ENCODE results near the gene DAP.

The DAP gene

DNA sequence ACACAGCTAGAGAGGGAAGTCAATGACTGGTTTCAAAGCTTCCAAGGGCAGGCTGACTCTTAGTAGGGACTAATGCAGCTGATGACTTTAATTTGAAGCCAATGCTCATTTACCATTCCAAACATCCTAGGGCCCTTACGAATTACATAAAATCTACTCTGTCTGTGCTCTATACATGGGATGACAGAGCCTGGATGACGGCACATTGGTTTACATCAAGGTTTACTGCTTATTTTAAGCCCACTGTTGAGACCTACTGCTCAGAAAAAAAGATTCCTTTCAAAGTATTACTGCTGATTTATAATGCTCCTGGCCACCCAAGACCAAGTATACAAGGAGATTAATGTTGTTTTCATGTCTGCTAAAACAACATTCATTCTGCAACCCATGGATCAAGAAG, 74.1 kb downstream of the DAP start:
- DNase-seq = no peak

DNA sequence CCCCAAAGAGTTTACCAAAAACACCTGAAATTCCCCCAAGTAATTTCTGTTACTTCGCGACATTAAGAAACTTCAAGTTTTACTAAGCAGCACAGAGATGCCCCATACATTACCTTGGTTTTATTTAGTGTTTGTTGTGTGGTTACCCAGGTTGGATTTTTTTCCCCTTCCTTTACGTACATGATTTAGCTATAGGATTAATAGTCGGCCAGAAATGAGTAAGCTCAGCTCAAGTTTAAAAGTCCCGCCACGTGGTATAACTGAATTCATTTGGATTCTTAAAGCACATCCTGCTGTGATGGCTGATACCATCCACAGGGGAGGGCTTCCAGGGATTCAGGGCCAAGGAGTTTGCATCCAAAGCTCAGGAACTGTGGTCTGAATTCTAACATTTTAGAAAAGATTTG, 75.9 kb downstream of the DAP start:
- DNase-seq = no peak

DNA sequence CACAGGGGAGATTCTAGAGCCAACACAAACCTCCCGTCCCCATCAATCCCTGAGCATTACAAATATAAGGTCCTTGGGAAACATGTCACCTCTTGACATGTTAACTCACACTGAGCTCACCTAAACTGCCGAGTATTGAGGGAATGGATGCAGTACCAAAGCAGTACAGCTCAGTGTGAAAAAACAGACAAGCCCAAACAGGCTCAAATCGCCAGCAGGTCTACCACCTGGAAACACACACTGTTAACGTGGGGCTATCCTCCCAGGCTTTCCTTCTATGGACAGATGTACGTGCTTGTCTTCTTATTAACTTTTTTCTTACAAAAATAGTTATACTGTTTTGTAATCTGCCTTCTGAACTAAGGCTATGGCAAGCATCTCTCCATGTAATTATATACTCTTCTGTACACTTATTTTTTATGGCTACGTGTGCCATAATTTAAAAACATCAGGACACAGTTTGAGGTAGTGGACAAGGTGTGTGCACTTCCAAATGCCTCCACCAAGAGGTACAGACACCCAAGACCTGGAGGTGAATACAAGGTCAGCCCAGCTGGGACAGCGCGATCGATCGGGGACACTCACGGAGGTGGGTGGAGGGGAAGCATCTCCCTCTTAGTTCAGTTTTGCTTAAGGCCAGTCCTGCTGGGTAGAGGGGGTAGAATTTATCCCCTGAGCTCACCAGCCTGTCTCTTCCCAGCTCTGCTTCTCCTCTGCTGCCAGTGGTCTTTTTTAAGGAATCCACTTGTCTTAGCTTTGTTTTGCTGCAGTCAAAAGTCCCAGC, 76.5 kb downstream of the DAP start:
- no peak for DNase-seq

DNA sequence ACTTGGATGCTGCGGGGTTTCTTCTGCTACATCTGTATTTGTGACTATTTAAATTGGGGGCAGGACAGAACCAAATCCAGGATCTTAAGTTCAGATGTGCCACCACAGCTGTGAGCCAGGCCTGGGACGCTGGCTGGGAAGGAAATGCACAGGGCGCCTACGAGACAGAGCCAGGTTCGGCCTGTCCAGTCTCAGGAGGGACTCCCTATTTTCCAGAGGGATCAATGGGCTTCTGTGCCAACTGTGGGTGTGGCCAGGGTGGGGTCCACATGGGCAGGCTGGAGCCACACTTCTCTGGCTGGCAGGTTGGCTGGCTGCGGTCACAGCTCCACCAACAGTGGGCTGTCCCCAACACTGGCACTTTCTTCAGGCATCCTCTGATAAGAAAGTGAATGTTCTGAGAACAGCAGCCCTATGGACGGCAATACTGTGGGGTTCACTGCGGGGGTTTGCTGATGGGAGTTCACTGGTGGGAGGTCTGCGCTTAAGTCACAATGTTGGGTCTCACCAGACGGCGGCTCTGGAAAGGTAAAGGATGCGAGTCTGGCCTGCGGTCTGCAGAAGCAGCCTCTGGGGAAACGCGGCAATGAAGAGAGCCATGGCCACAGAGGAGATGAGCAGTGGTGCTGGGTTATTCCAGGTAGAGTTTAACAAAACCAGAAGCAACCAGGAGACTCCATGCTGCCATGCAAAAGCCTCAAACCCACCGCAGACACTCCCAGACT, 78.1 kb downstream of the DAP start:
- DNase-seq = no peak

DNA sequence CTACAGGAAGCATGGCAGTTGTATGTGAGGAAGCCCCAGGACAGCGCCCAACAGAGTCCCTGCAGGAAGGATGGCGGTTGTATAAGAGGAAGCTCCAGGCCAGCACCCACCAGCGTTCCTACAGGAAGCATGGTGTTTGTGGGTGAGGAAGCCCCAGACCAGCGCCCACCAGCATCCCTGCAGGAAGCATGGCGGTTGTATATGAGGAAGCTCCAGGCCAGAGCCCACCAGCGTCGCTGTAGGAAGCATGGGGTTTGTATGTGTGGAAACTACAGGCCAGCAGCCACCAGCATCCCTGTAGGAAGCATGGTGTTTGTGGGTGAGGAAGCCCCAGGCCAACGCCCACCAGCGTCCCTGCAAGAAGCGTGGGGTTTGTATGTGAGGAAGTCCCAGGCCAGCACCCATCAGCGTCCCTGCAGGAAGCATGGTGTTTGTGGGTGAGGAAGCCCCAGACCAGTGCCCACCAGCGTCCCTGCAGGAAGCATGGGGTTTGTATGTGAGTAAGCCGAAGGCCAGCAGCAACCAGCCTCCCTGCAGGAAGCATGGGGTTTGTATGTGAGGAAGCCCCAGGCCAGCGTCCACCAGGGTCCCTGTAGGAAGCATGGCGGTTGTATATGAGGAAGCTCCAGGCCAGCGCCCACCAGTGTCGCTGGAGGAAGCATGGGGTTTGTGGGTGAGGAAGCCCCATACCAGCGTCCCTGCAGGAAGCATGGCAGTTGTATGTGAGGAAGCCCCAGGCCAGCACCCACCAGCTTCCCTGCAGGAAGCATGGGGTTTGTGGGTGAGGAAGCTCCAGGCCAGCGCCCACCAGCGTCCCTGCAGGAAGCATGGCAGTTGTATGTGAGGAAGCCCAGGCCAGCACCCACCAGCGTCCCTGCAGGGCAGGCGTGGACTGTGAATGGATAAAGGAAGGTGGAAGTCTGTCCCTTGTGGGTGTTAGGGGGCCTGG, 79.0 kb downstream of the DAP start:
- no peak for DNase-seq

DNA sequence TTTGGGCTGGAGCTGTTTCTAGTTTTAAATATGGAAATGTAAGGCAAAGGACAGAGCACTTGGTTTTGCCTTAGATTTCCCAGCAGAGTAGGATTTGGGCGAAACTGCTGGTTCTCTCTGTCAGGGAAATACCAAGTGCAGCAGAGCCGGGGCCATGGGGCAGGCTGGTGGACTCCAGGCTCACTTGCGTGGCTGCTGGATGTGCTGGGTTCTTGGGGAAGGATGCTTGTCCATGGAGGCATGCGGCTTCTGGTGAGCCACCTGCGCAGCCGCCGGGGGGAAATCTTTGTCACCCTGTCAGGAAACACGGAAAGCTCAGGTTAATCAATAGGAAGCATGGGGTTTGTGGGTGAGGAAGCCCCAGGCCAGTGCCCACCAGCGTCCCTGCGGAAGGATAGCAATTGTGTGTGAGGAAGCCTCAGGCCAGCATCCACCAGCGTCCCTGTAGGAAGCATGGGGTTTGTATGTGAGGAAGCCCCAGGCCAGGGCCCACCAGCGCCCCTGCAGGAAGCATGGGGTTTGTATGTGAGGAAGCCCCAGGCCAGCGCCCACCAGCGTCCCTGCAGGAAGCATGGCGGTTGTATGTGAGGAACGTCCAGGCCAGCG, 80.1 kb downstream of the DAP start:
- DNase-seq = no peak

DNA sequence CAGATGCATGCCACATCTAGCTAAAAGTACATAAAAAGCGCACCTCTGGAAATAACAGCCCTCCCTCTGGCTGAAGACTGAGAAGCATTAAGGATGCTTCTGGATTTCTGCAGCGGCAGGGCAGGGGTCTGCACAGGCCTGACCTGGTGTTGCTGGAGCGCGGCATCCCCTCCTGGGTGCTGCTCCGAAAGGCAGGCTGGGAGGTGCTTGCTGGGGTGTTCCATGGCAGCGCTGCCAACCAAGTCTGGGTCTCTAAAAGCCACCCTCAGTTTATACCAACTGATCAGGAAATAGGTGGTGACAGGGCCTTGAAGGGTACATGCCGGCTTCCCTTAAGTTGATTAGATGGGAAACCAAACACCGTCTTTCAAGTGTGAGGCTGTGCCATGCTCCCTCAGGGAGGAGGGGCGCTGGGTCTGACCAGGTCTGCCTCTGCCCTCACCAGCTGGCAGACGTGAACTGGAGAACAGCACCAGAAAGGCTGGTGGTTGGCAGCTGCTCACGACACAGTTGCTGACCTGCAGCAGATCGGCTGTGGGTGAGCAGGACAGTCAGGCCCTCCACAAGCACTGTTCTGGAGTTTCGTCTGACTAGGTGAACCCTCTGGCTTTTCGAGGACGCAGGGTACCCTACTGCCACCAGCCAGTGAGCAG, 81.6 kb downstream of the DAP start:
- DNase-seq = no peak

DNA sequence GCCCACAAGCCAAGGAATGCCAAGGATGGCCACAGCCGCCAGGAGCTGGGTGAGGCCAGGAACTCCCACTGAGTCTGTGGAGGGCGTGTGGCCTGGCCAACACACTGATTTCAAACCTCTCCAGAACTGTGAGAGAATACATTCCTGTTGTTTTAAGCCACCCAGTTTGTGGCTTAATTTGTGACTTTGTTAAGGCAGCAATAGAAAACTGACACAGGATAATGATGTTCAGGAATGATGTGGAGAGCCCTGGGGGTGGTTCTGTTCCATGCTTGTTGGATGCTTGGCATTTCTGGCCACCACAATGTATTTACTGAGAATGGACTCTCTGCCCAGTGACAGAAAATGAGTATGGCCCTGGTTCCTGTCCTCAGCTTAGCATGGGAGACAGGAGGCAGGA, 82.8 kb downstream of the DAP start:
- DNase-seq = no peak

DNA sequence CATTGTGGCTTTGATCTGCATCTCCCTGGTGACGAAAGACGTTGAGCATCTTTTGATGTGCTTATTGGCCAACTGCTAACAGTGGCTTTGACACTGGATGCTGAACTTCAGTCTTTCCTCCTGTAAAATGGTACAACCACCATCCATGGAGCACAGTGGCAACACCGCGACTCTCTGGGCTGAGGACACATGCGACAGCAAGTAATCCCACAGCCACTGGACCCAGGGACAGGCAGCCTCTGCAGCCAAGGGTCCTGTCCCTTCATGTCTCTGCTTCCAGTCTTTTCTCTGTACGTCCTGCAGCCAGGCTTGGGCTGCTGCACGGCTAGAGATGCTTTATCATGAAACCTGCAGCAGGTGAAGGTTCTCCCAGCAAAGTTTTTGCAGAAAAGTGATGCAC, 83.5 kb downstream of the DAP start:
- no peak for DNase-seq

DNA sequence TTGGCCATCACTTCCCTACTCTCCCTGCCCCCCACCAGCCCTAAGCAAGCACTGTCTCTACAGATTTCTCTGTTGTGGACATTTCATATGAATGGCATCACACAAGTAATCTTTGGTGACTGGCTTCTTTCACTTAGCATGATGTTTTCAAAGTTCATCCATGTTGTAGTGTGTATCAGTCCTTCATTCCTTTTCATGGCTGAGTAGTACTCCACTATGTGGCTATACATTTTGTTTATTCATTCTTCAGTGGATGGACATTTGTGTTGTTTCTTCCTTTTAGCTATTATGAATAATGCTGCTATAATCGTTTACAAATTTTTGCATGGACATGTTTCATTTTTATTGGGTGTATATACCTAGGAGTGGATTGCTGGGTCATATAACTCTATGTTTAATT, 84.1 kb downstream of the DAP start:
- no peak for DNase-seq

DNA sequence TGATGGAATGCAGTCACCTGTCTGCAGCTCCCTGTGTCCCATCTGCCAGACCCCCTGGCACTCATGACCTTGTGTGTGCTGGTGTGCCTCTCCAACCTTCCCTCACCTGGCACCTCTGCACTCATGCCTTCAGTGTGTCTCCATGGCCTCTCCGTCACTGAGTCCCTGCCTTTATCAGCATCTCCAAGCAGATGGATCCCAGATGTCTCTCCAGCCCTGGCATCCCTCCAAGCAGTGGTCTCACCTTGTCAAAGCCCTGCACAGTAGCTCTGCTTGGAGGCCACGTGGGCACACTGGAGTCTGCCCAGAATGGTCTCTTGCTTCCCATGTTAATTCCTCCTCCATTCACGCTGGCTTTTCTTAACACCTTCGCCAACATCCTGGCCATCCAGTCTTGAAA, 84.8 kb downstream of the DAP start:
- DNase-seq = no peak

DNA sequence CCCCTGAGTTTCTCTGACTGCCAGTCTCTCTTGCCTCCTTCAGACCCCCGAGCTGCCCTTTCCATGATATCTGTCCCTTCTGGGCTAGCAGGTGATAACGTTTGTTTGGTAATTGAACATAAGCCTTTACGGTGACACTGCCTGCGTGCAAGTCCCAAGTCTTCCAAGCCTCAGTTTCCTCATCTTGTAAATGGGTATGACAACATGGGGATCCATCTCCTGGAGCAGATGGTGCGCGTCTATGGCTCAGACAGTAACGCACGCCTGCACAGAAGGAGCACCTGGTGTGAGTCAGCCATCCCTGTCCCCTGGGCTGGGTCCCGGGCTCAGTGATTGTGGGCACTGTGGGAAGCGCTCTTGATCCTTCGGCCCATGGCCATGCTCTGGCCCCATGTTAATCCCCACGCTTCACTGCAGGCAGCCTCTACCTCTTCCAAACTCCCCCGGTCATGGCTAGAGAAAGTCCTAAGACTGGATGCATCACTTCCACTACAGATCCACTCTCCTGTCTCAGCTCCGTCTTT, 85.8 kb downstream of the DAP start:
- DNase-seq = no peak

DNA sequence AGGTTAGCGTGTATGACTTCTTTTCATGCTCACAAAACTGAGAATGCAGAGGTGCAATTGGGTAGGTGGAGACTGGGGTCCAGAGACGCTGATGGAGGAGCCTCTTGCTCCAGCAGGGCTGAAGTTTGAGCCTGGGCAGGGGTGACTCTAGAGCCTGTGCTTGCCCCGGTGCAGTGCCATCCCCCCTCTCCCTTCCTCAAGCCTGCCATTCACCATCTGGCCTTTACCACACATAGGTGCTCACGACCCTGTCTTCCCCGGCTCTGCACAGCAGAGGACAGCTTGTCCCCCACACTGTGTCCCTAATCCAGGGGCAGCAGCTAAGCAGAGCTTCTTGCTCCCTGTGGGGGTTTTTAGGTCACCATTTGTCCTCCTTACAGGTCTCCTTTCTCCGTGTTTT, 86.5 kb downstream of the DAP start:
- no peak for DNase-seq

DNA sequence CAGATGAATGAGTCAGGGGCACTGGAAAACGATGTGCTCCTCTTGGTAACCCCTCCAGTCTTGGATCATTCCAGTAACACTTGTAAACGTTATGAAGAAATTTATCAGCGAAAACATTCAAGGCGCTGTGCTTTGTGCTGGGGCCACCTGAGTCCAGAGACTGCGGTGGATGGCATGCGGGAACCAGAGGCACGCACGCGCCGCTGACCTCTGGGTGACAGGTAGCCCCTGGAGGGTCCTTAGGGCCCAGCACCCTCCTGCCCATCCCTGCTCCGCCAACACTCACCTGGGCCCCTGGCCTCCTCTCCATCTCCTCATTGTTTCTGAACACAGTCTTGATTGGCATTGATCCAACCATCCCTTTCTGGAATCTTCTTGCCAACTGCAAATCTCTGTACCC, 86.9 kb downstream of the DAP start:
- no peak for DNase-seq

DNA sequence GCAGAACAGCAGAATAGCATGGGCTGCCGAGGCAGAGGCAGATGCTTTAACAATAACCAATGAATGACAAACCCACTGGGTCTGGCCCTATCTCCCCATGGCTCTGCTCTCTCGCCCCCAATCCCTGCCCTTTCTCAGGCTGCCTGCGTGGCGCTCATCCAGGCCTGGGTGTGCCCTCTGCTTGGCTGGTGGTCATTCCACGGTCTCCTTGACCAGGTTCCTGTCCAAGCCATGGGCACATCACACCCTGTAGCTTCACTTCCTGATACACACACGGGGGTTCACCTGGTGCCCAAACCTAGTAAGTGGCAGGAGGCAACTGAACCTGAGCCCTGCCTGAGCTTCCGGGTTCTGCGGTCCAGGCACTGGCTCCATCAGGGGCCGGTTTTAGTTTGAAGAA, 87.6 kb downstream of the DAP start:
- no peak for DNase-seq

DNA sequence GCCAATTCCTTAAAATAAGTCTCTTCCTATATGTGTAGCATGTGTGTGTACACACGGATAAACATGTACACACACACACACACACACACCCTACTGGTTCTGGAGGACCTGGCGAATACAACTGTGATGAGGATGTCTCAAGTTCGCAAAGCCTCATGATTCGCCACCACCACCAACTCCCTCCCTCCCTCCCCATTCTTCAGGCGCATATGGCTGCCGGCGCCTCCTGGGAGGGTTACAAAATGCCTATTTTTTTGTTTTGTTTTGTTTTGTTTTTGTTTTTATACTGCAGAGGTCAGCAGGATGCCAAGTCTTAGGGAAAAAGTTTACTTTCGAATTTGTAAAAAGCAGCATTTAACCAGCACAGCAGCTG, 88.0 kb downstream of the DAP start:
- no peak for DNase-seq

DNA sequence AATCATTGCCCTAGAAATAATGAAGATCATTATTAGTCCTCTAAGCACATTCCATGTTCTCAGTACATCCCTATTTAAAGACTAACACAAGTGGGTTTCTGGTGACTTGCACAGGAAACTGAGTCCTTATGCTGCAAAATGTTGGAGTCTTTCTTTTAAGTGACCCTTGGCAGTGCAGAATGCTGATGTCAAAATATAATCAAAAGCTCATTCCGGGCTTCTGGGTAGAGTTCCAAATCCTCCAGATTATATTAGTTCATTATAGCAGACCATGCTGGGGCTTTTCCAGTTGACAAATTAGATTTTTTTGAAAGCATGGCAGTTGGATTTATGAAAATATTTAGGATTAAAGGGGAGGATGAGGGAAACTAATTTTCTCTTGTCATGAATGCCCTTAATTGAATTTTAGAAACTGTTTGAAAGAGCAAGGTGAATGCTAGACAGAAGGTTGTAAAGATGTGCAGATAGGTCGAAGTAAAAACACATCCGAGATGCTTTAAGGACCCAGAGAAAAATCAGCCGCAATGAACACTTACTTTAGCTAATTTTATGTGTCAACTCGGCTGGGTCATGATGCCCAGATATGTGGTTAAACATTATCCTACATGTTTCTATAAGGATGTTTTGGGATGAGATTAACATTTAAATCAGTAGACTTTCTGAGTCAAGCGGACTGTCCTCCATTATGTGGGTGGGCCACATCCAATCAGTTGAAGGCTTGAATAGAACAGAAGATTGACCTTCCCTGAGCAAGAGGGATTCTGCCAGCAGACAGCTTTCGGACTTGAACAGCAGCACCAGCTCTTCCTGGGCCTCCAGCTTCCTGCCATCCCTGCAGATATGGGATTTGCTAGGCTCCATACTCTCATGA, 88.7 kb downstream of the DAP start:
- DNase-seq = no peak

DNA sequence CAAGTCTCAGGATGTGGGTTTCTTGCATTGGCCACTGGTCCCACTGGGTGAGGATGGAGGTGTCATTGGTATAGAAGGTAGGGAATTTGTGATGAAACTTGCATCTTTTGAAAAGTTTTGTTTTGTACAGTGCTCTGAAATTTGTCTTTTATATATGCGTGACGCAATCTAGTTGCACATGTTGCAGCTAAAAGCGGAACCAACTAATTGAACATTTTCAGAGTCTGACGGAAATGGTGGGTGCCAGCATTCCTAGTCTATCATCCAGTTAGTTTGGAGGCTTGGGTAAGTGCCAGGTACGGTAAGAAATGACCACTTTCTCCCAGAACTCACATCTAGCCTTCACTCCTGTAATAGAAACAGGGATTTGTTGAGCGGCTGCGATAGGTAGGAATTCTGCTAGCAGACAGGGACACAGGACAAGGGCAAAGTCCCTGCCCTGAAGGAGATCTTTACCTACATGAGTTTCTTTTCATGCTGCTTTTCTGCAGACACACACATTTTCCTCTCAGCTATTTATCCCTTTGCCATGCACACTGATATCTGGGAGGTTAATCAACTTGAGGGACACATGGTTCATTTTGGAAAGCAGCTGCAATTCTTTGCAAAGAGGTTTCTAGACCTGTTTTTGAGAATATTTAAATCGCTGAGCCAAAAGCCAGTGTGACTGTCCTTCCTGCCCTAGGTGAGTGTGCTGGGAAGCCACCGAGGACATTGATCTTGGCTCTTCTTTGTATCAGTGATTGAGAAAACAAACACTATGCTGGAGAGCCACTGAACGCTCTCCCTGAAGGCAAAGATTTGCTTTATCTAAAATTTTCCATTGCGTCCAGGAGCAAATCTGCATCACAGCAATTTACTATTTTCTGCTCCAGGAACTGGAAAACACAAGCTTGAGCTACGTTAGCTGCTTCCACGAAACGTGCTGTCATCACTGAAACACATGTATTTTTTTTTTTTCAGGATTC, 89.7 kb downstream of the DAP start:
- DNase-seq = no peak

DNA sequence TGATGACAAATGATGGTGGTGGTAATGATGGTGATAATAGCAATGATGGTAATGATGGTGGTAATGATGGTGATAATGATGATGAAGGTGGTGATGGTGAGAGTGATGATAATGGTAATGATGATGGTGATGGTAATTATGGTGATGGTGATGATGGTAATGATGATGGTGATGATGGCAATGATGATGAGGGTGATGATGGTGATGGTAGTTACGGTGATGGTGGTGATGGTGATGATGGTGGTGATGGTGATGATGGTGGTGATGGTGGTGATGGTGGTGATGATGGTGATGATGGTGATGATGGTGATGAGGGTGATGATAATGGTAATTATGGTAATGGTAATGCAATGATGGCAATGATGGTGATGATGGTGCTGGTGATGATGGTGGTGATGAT, 91.1 kb downstream of the DAP start:
- DNase-seq = no peak

DNA sequence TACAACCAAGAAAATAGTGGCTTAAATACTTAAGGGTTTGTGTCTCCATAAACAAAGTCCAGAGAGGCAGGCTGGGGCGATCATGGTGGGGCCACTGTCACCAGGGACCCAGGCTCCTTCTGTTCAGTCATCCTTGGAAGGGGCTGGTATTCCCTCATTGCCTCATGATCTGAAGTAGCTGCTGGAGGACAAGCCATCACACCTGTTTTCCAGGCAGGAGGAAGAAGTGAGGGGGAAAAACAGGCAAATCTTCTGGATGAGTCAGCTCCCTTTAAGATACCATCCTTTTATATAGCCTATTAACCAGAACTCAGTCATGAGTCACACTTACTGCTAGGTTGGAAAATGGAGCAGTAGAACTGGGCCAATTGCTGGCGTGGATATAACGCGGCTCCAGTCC, 92.3 kb downstream of the DAP start:
- no peak for DNase-seq
